Measurements from ENCODE around the gene F13B. TPM values are rescaled to one million over a fixed set of nuclear protein-coding genes. Genes with fewer than 3 reads are reported as not detected.
"Not testable (repeated sequence)": the region's sequence is repeated elsewhere in the genome, so short reads cannot be mapped to it uniquely, and the experiment has no call there.

Gene F13B
- total RNA-seq, 1 experiment from 2014 or later = not detected

GRCh38 chr1:197011614-197012013 lies 55.4 kb downstream of the F13B start:
- no peaks in the 10 kb centered on the region for H3K36me3 ChIP-seq

GRCh38 chr1:197008861-197009260 lies 58.2 kb downstream of the F13B start:
- Histone ChIP-seq H3K4me3 (no peak overlapping the region), H3K36me3 (no peaks in the 10 kb centered on the region), H3K27me3 (no peaks in the 10 kb centered on the region; the same call in 1 of the 2 replicates), H3K9me3 (no peaks in the 10 kb centered on the region)
- no peak for DNase-seq

More at GRCh38 chr1:197011614-197012013, 55.4 kb downstream of the F13B start:
- no peaks in the 10 kb centered on the region; the same call in 1 of the 2 replicates for H3K27me3 ChIP-seq
- DNase-seq = no peak
- H3K9me3 ChIP-seq = no peaks in the 10 kb centered on the region
- no peak overlapping the region for H3K4me3 ChIP-seq

- no peak overlapping the region for H3K4me3 ChIP-seq
- no peaks in the 10 kb centered on the region for H3K36me3 ChIP-seq
- no peak for DNase-seq
- H3K9me3 ChIP-seq = no peaks in the 10 kb centered on the region
- H3K27me3 ChIP-seq = no peaks in the 10 kb centered on the region
Measured at GRCh38 chr1:197003132-197003531, 63.9 kb downstream of the F13B start.

- H3K36me3 ChIP-seq = no peaks in the 10 kb centered on the region
- DNase-seq = no peak
- no peak overlapping the region for H3K4me3 ChIP-seq
- H3K27me3 ChIP-seq = no peaks in the 10 kb centered on the region
- H3K9me3 ChIP-seq = no peaks in the 10 kb centered on the region
Measured at GRCh38 chr1:197001828-197002227, 65.2 kb downstream of the F13B start.

- Histone ChIP-seq H3K4me3 (no peak overlapping the region), H3K36me3 (no peaks in the 10 kb centered on the region), H3K9me3 (no peaks in the 10 kb centered on the region), H3K27me3 (no peaks in the 10 kb centered on the region)
- no peak for DNase-seq
Measured at GRCh38 chr1:196997423-196997822, 69.6 kb downstream of the F13B start.

- H3K36me3 ChIP-seq = no peaks in the 10 kb centered on the region
Measured at GRCh38 chr1:196993916-196994315, 73.1 kb downstream of the F13B start.

GRCh38 chr1:196991919-196992651 lies 75.0 kb downstream of the F13B start:
- not testable (repeated sequence) for H3K27me3 ChIP-seq, H3K4me3 ChIP-seq, DNase-seq, H3K36me3 ChIP-seq, H3K9me3 ChIP-seq

More at GRCh38 chr1:196993916-196994315, 73.1 kb downstream of the F13B start:
- no peak overlapping the region for H3K4me3 ChIP-seq
- no peaks in the 10 kb centered on the region for H3K9me3 ChIP-seq
- H3K27me3 ChIP-seq = no peaks in the 10 kb centered on the region
- DNase-seq = no peak

Other genes starting within 250 kb of the F13B start
- gene CFHR1, start 247.5 kb downstream of the F13B start, total RNA-seq (2014; rRNA removed; shearing (Covaris generic); ENCODE audit: low replicate concordance) = not detected in 2 replicates
- not detected in 2 replicates for gene CFHR4, start 179.2 kb downstream of the F13B start, total RNA-seq (2014; rRNA removed; shearing (Covaris generic); ENCODE audit: low replicate concordance)
- not detected in 2 replicates for gene CFHR2, start 123.5 kb downstream of the F13B start, total RNA-seq (2014; rRNA removed; shearing (Covaris generic); ENCODE audit: low replicate concordance)
- gene CFHR5, start 89.7 kb downstream of the F13B start, total RNA-seq (2014; rRNA removed; shearing (Covaris generic); ENCODE audit: low replicate concordance) = not detected in 2 replicates
- gene ASPM, start 79.4 kb upstream of the F13B start, total RNA-seq (2014; rRNA removed; shearing (Covaris generic); ENCODE audit: low replicate concordance) = 18.7 and 36.6 TPM in 2 replicates
- gene ZBTB41, start 134.0 kb upstream of the F13B start, total RNA-seq (2014; rRNA removed; shearing (Covaris generic); ENCODE audit: low replicate concordance) = 4.6 and 5.1 TPM in 2 replicates
- gene CRB1, start 201.0 kb upstream of the F13B start, total RNA-seq (2014; rRNA removed; shearing (Covaris generic); ENCODE audit: low replicate concordance) = 0.36 TPM in 1 of 2 replicates, not detected in the other